HG03571 (cell line): Measurements from ENCODE around the gene TCF7L1.

Experiments used
- ATAC-seq: cut with Tn5 transposase; IDR thresholded peaks from one replicate; pipeline ENCODE4 v1.9.1; 2021; ENCODE audit not compliant: unreplicated experiment

The TCF7L1 gene

GRCh38 chr2:85273738-85274731 lies 140.8 kb downstream of the TCF7L1 start:
- ATAC-seq, result no peak

DNA sequence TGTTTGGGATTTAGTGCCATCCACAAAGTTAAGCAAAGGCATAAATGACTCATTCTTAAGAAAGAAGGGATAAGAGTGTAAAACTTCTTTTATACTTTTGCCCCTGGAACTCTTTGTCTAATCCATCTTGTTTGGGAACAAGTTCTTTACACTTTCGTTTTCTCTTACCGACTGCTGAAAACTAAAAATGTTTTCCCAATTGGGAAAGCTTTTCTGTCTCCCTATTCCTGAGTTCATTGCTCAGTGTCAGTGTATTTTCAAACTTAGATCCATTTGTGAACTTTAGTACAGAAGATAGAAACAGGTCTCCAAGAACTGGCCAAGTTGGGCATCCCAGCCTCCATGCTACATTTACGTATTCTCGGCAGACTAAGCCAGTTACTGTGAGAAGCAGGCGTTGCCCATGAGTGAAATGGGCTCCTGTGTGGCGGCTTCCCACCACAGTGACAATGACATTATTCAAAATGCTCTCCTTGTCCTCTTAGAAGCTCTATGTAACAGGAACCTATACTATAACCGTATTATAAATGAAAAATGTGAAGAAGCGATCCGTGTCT lies 142.9 kb downstream of the TCF7L1 start:
- no peak for ATAC-seq

- ATAC-seq, result no peak
Observed at GRCh38 chr2:85276571-85277118, 143.5 kb downstream of the TCF7L1 start.

DNA sequence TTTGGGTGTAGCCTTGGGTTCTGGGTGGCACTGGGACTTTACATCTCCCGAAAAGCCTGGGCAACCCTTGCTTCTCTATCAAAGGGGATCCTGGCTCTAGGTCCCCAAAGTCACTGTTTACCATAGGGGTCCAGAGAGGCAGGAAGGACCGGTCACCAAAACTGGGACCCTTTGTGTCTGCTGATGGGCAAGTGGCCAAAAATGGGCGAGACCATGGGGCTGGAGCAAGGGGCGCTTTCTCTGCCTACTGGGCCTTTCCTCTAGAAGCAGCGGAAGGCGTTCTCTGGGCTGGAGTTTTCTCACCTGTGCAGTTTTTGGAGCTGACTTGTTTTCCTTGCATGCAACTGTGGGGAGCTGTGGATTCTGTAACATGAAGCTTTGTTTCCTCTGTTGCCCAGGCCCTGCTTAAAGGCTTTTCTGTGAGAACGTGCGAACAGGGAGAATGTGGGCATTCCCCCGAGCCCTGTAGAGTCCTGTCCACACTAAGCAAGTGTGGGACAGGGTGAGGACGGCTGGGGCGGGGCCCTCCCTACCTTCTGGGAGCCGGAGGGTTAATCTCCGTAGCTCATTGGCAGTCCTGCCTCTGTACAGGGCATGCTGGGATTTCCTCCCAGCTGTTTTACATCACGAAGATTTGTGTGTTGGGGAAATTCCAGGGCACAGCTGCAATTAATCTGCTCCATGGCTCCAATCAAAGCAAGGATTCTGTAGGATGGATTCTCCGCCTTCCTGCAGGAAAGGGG lies 144.4 kb downstream of the TCF7L1 start:
- ATAC-seq, result no peak

- ATAC-seq, result no peak
Observed at GRCh38 chr2:85278361-85278760, 145.2 kb downstream of the TCF7L1 start.

DNA sequence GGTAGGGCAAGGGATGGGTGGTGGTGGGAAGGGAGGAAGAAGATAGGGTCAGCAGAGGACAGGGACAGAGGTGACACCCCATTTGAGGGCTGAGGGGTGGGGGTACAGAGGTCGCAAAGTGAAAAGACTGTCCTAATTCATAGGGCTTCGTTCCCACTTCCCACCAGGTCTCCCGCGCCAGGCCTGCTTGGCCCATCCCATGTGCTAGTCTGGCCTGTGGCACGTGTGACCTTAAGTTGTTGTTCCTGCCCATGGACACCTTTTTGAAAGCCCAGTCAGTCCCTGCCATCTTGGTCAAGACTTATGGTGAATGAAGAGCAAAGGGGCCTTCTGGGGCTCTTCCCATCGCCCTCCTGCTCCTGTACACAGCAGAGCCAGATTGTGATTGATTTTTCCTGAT lies 148.4 kb downstream of the TCF7L1 start:
- no peak for ATAC-seq

DNA sequence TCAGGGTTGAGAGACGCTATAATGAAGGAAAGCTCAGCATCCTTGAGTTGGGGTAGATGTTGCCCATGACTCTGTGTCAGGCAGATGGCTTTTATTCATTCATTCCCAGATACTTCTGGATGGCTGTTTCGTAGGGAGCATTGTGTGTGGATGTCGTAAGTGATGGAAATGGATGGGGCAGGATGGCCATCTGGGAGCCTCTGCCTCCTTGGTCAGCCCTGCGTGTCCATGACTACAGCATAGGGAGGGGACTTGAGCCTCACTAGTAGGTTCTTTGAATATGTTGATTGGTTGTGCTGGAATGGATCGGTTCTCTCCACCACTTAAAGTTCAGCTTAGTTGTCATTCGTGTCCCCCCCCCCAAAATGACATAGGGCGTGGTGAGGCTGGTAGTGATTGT lies 149.7 kb downstream of the TCF7L1 start:
- ATAC-seq, result no peak

DNA sequence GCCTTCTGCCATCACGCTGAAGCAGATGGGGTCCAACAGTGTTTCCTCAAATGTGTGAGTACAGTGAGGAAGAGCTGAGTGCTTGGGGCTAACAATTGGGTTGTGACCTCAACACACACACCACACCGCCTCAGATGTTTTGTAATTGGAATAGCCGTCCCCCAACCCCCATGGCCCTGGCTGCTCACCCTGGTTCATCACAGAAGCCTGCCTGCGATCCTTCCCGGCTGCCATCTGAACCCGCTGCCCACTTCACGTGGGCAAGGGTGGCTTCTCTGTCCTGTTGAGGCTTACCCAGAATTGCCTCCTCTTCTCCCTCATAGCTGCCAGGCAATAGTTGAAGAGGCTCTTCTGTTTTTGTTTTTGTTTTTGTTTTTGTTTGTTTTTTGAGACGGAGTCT lies 150.4 kb downstream of the TCF7L1 start:
- ATAC-seq, result no peak

DNA sequence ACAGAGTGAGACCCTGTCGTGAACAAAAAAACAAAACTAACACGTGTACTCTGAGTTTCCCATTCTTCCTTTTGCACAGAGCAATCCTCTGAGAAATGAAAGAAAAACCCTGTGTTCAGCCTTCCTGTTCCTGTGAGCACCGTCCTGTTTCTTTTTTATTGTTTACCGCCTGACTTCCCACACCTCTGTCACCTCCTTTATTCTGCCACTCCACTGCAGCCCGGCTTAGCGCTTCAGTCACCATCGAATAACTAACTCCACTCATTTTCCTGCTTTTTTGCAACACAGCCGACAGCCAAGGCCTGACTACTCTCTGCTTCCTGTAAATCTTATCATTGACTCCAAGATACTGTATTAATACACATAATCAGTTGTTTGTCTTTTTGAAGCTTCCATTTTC lies 153.7 kb downstream of the TCF7L1 start:
- no peak for ATAC-seq

DNA sequence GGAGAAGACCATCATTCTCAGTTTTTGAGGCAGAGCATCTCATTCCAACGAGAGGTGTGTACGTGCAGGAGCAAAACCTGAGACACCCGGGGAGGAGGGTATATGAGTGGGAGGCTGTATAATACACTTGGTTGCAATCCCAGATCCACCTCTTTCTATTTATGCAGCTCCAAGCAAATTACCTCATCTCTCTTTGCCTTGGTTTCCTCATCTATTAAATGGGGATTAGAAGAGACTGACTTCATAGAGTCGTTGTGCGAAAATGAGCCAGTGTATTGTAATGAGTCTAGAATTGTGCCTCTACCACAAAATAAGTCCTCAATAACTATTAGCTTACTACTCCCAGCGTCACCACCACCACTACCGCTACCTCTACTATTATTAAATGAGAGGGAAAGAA lies 154.5 kb downstream of the TCF7L1 start:
- ATAC-seq, result no peak

DNA sequence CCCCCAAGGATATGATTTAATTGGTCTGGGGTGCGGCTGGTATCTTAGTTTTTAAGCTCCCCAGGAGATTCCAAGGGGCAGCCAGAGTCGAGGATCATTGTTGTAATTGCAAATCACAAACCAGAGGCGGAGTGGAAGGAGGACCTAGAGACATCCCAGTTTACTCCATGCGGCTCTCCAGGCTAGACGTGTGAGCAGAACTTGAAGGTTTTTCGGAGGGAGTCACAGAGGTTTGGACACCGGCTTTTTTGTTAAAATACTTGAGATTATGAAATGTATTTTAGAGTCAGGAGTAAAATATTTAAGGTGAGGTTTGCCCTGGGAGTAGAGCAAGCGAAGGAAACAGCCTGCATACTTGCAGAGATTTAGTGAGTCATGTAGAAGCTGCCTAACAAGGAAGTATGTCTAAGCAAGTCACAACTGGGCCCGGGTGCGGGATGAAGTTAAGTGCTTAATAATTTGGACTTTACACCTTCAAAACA lies 155.1 kb downstream of the TCF7L1 start:
- no peak for ATAC-seq

DNA sequence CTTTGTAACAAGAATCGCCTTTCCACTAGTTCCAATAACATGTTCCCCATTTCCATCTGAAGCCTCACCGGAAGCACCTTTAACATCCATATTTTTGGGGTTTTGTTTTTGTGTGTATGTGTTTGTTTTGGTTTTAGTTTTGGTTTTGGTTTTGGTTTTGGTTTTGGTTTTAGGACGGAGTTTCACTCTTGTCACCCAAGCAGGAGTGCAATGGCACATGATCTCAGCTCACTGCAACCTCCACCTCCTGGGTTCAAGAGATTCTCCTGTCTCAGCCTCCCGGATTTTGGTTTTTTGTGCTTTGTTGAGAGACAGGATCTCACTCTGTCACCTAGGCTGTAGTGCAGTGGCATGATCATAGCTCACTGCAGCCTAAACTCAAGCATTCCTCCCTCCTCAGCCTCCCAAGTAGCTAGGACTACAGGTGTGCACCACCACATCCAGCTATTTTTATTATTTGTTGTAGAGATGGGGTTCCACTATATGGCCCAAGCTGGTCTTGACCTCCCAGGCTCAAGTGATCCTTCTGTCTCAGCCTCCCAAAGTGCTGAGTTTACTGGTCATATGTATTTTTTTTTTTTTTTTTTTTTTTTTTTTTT lies 158.3 kb downstream of the TCF7L1 start:
- ATAC-seq, result no peak

DNA sequence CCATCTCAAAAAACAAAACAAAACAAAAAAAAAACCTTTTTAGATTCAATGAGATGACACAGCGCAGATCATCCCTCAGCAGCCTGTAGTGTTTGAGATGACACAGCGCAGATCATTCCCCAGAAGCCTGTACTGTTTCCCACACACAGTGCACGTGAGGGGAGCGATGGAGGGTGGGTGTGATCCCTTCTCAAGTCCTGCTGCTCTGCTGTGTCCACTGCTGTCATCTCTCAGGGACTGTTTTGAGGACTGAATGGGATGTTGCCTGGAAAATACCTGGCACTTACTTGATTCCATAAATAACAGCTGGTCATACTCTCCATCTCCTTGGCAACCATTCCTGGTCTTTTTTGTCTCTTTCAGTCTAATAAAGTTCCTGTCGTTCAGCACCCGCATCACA lies 168.9 kb downstream of the TCF7L1 start:
- ATAC-seq, result no peak

- no peak for ATAC-seq
Observed at GRCh38 chr2:85303780-85304531, 170.8 kb downstream of the TCF7L1 start.

GRCh38 chr2:85307527-85307897 lies 174.3 kb downstream of the TCF7L1 start:
- ATAC-seq, result no peak

DNA sequence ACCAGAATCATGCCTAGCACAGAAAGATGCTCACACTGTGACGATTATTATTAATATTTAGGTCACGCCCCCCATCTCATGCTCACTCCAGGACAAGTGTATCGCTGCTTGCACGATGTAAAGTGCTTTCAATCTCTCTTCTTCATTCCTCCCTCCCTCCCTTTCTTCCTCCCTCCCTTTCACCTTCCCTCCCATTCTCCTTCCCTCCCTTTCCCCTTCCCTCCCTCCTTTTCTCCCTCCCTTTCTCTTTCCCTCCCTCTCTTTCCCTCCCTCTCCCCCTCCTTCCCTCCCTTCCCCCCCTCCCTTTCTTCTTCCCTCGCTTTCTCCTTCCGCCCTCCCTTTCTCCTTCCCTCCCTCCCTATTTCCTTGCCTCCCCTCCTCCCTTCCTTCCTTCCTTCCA lies 175.0 kb downstream of the TCF7L1 start:
- no peak for ATAC-seq

DNA sequence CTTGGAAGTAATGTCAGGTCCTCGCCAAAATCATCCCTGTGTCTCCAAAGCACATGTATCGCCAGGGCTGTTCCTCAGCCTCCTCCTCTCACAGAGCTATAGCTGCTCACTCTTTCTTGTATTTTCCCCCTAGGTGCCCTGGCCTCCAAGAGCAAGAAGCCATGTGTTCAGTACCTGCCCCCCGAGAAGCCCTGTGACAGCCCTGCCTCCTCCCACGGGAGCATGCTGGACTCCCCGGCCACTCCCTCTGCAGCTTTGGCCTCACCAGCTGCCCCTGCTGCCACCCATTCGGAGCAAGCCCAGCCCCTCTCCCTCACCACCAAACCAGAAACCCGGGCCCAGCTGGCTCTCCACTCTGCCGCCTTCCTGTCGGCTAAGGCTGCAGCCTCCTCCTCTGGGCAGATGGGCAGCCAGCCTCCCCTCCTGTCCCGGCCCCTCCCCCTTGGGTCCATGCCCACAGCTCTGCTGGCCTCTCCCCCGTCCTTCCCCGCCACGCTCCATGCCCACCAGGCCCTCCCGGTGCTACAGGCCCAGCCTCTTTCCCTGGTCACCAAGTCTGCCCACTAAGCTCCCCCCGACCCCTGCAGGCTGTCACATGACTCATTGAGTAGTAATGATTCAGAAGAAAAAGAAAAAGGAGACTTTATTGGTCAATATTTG lies 175.8 kb downstream of the TCF7L1 start:
- no peak for ATAC-seq

DNA sequence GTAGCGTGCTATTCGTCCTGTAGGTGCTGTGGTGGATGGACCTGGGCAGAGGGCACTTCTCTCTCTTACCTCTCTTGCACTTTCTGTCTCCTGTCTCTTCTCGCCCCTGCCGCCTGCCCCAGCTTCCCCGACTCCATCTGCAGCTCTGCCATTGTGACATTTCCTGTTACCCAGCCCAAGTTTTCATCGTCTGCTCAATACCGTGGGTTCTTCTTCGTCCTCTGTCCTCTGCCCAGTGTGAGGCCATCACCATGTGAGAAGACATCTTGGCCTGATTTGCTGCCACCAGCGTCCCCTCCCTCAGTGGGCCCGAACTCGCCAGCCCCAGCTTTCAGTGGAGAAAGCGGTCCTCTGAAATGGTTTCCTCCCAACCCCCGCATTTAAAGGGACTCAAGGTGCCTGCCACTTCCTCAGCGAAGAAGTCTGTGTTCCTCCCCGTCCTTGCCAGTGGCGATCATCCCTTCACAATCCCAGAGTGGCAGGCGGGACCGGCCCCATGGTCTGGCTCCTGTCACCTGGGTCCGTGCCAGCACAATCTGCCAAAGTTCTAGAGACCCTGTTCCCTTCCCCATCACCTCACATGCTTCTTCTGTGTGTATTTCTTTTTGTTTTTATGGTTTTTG lies 176.6 kb downstream of the TCF7L1 start:
- no peak for ATAC-seq

GRCh38 chr2:85310330-85310729 lies 177.1 kb downstream of the TCF7L1 start:
- ATAC-seq, result no peak
